ENCODE measurements around the gene ABI3.

Gene ABI3

DNA sequence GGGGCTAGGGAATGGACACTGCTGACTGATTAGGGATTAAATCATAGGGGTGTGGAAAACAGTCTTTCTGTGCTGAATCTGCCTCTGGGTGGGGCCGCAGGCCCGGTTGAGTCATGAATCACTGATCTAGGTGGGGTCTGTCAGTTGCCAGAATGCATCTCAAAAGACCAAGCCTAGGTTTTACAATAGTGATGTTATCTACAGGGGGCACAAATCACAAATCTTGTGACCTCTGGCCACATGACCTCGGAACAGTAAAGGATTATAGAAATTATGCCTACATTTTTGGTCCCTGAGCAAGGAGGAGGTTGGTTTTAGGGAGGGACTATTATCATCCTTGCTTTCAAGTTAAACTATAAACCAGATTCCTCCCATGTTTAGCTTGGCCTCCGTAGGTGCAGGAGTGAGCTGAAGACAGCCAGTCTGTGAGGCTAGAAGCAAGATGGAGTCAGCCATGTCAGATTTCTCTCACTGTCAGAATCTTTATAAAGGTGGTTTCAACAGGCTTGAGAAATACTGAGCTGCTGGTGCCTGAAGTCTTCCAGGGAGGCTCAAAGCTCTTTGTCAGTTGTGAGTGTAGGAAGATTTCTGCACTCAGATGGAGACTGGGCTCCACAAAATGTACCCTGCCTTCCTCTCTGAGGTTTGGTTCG lies 13.0 kb upstream of the ABI3 start:
- no peak overlapping the region for H3K4me3 ChIP-seq (ENCODE audit: low read depth, low read length)
- no peak for DNase-seq (ENCODE audit: low read depth)
- TF ChIP-seq, protein P1, sequence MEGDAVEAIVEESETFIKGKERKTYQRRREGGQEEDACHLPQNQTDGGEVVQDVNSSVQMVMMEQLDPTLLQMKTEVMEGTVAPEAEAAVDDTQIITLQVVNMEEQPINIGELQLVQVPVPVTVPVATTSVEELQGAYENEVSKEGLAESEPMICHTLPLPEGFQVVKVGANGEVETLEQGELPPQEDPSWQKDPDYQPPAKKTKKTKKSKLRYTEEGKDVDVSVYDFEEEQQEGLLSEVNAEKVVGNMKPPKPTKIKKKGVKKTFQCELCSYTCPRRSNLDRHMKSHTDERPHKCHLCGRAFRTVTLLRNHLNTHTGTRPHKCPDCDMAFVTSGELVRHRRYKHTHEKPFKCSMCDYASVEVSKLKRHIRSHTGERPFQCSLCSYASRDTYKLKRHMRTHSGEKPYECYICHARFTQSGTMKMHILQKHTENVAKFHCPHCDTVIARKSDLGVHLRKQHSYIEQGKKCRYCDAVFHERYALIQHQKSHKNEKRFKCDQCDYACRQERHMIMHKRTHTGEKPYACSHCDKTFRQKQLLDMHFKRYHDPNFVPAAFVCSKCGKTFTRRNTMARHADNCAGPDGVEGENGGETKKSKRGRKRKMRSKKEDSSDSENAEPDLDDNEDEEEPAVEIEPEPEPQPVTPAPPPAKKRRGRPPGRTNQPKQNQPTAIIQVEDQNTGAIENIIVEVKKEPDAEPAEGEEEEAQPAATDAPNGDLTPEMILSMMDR (IDR thresholded peaks at IDR 0.05; ENCODE audit: insufficient read depth, low read depth, low read length, missing control alignments) = no peak

DNA sequence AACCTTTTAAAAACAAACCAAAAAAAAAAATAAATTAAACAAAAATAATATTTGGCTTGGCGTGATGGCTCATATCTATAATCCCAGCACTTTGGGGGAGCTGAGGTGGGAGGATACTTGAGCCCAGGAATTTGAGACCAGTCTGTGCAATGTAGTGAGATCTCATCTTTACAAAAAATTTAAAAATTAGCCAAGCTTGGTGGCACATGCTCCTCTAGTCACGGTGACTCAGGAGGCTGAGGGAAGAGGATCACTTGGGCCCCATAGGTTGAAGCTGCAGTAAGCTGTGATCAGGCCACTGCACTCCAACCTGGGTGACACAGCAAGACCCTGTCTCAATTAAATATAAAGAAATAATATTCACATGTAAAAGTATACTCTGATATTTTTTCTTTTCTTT lies 12.3 kb upstream of the ABI3 start:
- no peak for DNase-seq (ENCODE audit: low read depth)
- H3K4me3 ChIP-seq (ENCODE audit: low read depth, low read length) = no peak overlapping the region
- TF ChIP-seq, protein P1 (IDR thresholded peaks at IDR 0.05; ENCODE audit: insufficient read depth, low read depth, low read length, missing control alignments) = no peak

DNA sequence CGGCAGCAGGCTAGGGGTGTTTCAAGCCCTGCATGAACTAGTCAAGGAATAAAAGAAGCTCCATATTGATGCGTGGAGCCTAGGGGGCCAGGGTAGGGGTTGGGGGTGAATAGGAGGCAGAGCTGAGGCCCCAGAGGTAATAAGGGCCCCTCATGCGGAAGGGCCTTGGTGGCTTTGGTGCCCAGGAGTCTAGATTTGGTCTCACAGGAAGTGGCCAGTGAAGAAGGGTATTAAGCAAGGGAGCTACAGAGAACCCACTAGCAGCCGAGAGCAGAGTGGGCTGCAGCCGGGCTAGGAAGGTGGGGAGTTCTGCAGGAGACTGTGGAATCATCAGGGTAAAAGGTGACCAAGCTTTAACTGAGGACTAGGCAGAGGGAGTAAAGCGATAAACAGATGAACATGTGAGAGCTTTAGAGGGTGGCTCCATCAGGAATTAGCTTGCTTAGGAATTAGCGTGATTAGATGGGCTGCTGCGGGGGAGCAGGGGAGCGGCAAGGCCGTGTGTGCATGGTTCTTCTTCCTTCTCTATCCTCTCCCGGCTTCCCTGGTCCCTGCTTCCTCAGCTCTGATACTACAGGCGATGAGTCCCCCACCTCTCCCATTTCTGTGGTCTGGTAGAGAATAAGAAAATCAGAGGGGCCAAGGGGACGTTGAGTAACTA lies 10.0 kb upstream of the ABI3 start:
- H3K4me3 ChIP-seq (ENCODE audit: low read depth, low read length) = no peak overlapping the region
- no peak for DNase-seq (ENCODE audit: low read depth)
- TF ChIP-seq, protein P1 (IDR thresholded peaks at IDR 0.05; ENCODE audit: insufficient read depth, low read depth, low read length, missing control alignments) = no peak

DNA sequence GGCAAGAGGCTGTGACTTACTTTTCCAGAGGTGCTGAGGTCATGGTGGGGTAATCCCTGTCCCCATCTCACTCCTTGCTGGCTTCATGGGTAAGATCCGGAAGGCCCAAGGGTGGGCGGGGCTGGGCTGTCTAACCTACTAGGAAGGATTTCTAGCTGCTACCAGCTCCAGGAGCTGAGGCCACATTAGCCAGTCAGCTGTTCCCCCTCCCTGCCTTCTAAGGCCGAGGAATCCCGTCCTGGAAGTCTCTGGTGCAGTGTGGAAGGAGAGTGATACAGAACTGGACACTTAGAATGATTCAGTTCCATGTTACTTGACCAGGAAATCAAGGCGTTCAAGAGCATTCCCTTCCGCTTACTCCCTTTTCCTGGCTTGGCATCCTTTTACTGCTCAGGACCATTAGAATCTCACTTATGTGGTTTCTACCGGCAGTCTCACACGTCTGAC lies 9.0 kb upstream of the ABI3 start:
- H3K4me3 ChIP-seq (ENCODE audit: low read depth, low read length) = no peak overlapping the region
- TF ChIP-seq, protein P1 (IDR thresholded peaks at IDR 0.05; ENCODE audit: insufficient read depth, low read depth, low read length, missing control alignments) = no peak
- DNase-seq (ENCODE audit: low read depth) = no peak

DNA sequence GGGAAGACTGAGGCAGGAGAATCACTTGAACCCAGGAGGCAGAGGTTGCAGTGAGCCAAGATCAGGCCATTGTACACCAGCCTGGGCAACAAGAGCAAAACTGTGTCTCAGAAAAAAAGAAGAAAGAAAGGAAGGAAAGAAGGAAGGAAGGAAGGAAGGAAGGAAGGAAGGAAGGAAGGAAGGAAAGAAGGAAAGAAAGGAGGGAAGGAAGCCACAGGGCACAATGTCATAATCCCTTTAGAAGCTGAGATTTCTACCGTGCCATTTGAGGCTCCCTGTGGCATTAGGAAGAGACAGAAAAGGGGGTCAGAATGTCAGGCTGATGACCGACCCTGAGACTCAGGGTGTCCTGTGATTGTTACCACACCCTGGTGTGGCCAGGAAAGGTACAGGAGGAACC lies 6.7 kb upstream of the ABI3 start:
- no peak for DNase-seq (ENCODE audit: low read depth)
- TF ChIP-seq, protein P1 (IDR thresholded peaks at IDR 0.05; ENCODE audit: insufficient read depth, low read depth, low read length, missing control alignments) = no peak
- no peak overlapping the region for H3K4me3 ChIP-seq (ENCODE audit: low read depth, low read length)

DNA sequence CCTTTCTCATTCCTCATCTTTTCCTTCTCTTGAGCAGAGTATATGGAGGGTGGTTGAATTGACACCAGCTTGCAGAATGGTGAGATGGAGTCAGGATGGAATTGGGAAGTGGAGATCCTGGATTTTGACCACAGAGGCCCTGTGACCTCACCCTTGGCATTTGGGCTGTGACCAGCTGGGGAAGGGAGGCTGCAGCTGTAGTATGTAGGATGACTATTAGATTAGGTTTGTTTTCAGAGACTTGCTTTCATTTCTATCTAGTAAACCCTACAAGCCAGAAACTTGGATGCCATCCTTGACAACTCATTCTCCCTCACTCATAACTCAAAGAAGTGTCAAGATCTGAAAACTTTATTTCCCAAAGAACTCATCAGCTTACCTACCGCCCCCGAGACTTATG lies 6.0 kb upstream of the ABI3 start:
- DNase-seq (ENCODE audit: low read depth) = no peak
- TF ChIP-seq, protein P1 (IDR thresholded peaks at IDR 0.05; ENCODE audit: insufficient read depth, low read depth, low read length, missing control alignments) = no peak
- no peak overlapping the region for H3K4me3 ChIP-seq (ENCODE audit: low read depth, low read length)
